Neural cell (in vitro differentiated cells): ENCODE results near the gene ITGAL. TPM values are rescaled to one million over a fixed set of nuclear protein-coding genes. Genes with fewer than 3 reads are reported as not detected.

Experiments used
- H2AFZ ChIP-seq: fragments of 200-600, 300-800 bp; sonication (generic), shearing (Covaris generic); 2 replicates; pipeline ENCODE4 v1.6.0; 2014; ENCODE audit warnings: low read depth, mild to moderate bottlenecking, antibody characterized with exemption, low read length, moderate library complexity
- H3F3A ChIP-seq: fragments of 200-600 bp; shearing (Covaris generic); 2 replicates; pipeline ENCODE4 v1.6.1; 2016; ENCODE audit warnings: mild to moderate bottlenecking, moderate library complexity, mixed read lengths, antibody characterized with exemption, low read length; ENCODE audit not compliant: insufficient read depth, poor library complexity, severe bottlenecking
- H3K27ac ChIP-seq: fragments of 200-600, 300-800 bp; sonication (generic), shearing (Covaris generic); 2 replicates; pipeline ENCODE4 v1.5.1; 2014; ENCODE audit warnings: mild to moderate bottlenecking, low read length, moderate library complexity
- H3K27me3 ChIP-seq: fragments of 300-800, 200-600 bp; sonication (generic), shearing (Covaris generic); 2 replicates; pipeline ENCODE4 v1.6.0; 2014; ENCODE audit warnings: mild to moderate bottlenecking, low read depth, low read length, moderate library complexity; ENCODE audit not compliant: insufficient read depth
- H3K36me3 ChIP-seq: fragments of 300-800, 200-600 bp; sonication (generic), shearing (Covaris generic); 2 replicates; pipeline ENCODE4 v1.5.1; 2014; ENCODE audit warnings: mild to moderate bottlenecking, antibody characterized with exemption, low read length, moderate library complexity; ENCODE audit not compliant: insufficient read depth
- H3K4me2 ChIP-seq: fragments of 300-800, 200-600 bp; sonication (generic), shearing (Covaris generic); 2 replicates; pipeline ENCODE4 v1.6.0; 2014; ENCODE audit warnings: mild to moderate bottlenecking, low read length
- H3K4me3 ChIP-seq: fragments of 300-800, 200-600 bp; sonication (generic), shearing (Covaris generic); 2 replicates; pipeline ENCODE4 v1.5.1; 2014; ENCODE audit warnings: mild to moderate bottlenecking, low read length, moderate library complexity
- H3K79me2 ChIP-seq: fragments of 200-600 bp; shearing (Covaris generic); replicated peaks from 2 replicates; pipeline ENCODE4 v1.6.0; 2014; ENCODE audit warnings: mild to moderate bottlenecking, low read length, moderate library complexity; ENCODE audit not compliant: insufficient read depth
- H3K9ac ChIP-seq: fragments of 300-800, 200-600 bp; sonication (generic), shearing (Covaris generic); 2 replicates; pipeline ENCODE4 v1.6.1; 2016; ENCODE audit warnings: mild to moderate bottlenecking, low read length, mixed read lengths
- H3K9me2 ChIP-seq: fragments of 200-600 bp; shearing (Covaris generic); 2 replicates; pipeline ENCODE4 v1.6.1; 2016; ENCODE audit warnings: mild to moderate bottlenecking, low read length, mixed read lengths; ENCODE audit not compliant: insufficient read depth
- H3K9me3 ChIP-seq: fragments of 200-600, 300-800 bp; sonication (generic), shearing (Covaris generic); 2 replicates; pipeline ENCODE4 v1.6.1; 2016; ENCODE audit warnings: mild to moderate bottlenecking, mixed run types, low read length, moderate library complexity, mixed read lengths
- H4K20me1 ChIP-seq: fragments of 200-600 bp; shearing (Covaris generic); 2 replicates; pipeline ENCODE4 v1.6.1; 2016; ENCODE audit warnings: mild to moderate bottlenecking, mixed run types; ENCODE audit not compliant: insufficient read depth
- CTCF ChIP-seq: fragments of 450-650 bp; IDR thresholded peaks from 2 replicates; pipeline ENCODE4 v1.5.1; 2014; ENCODE audit warnings: antibody characterized with exemption, mild to moderate bottlenecking, moderate library complexity; ENCODE audit not compliant: poor library complexity, severe bottlenecking
- EP300 ChIP-seq: fragments of 450-650 bp; conservative IDR thresholded peaks from 2 replicates; pipeline ENCODE4 v1.6.1; 2014; ENCODE audit warnings: antibody characterized with exemption, mild to moderate bottlenecking, moderate library complexity; ENCODE audit not compliant: poor library complexity, severe bottlenecking
- EZH2 ChIP-seq: fragments of 200-600, 300-800 bp; shearing (Covaris generic), sonication (generic); IDR thresholded peaks from 2 replicates; pipeline ENCODE4 v1.6.1; 2014; ENCODE audit warnings: antibody characterized with exemption, low read length, borderline replicate concordance, mild to moderate bottlenecking; ENCODE audit not compliant: insufficient read depth, poor library complexity, severe bottlenecking
- MXI1 ChIP-seq: fragments of 450-650 bp; conservative IDR thresholded peaks from 2 replicates; pipeline ENCODE4 v1.6.1; 2014; ENCODE audit warnings: antibody characterized with exemption, mild to moderate bottlenecking; ENCODE audit not compliant: poor library complexity, severe bottlenecking
- POLR2AphosphoS5 ChIP-seq: IDR thresholded peaks from 2 replicates; pipeline ENCODE4 v1.6.1; 2012
- RAD21 ChIP-seq: fragments of 450-650 bp; conservative IDR thresholded peaks from 2 replicates; pipeline ENCODE4 v1.6.1; 2014; ENCODE audit warnings: antibody characterized with exemption, mild to moderate bottlenecking, moderate library complexity
- REST ChIP-seq: IDR thresholded peaks from 2 replicates; pipeline ENCODE4 v1.6.1; 2012; ENCODE audit warnings: borderline replicate concordance
- SMC3 ChIP-seq: fragments of 450-650 bp; conservative IDR thresholded peaks from 2 replicates; pipeline ENCODE4 v1.6.1; 2014; ENCODE audit warnings: antibody characterized with exemption, mild to moderate bottlenecking, moderate library complexity; ENCODE audit not compliant: poor library complexity
- TAF1 ChIP-seq: IDR thresholded peaks from 2 replicates; pipeline ENCODE4 v1.6.1; 2012; ENCODE audit warnings: low read depth
- polyA plus RNA-seq: library from polyadenylated mRNA; depleted of rRNA; stranded (reverse); fragments of >200 nt; gene quantifications from 2 replicates; pipeline ENCODE4 v1.2.3, GENCODE V29; 2014

ITGAL gene
- polyA plus RNA-seq, 1 donor from 2014 or later, result not detected

- H3K79me2 ChIP-seq, result no peaks in the 10 kb centered on the region
- TF ChIP-seq REST (peak; percentile 65), EZH2 (no peak), MXI1 (peak; percentile 59), POLR2AphosphoS5 (peak; percentile 92), CTCF (peak; percentile 62), EP300 (no peak), RAD21 (peak; percentile 44), TAF1 (peak; percentile 75), SMC3 (peak; percentile 51)
Measured at GRCh38 chr16:30445408-30446202, 26.9 kb upstream of the ITGAL start, which contains the start of gene SEPHS2. Gene SEPHS2 (minus strand): TSS chr16:30445874. CDS start chr16:30445727, 147 bp downstream.

GRCh38 chr16:30446203-30446595 lies 26.3 kb upstream of the ITGAL start:
- no peaks in the 10 kb centered on the region for H3K27me3 ChIP-seq
- no peaks in the 10 kb centered on the region for H4K20me1 ChIP-seq
- H3K4me3 ChIP-seq, result peak overlapping the region; percentile 78
- H3F3A ChIP-seq, result no peaks in the 10 kb centered on the region
- H3K4me2 ChIP-seq, result peak overlapping the region; percentile 66
- H3K9me3 ChIP-seq, result no peaks in the 10 kb centered on the region
- H3K36me3 ChIP-seq, result no peaks in the 10 kb centered on the region
- TF ChIP-seq MXI1 (no peak), SMC3 (no peak), EZH2 (no peak), CTCF (no peak), REST (no peak), EP300 (no peak), TAF1 (no peak), RAD21 (no peak), POLR2AphosphoS5 (no peak)
- peak overlapping the region; percentile 90 for H3K27ac ChIP-seq
- H2AFZ ChIP-seq, result peak overlapping the region; percentile 43
- no peaks in the 10 kb centered on the region for H3K9me2 ChIP-seq
- peak overlapping the region; percentile 89 for H3K9ac ChIP-seq
- H3K79me2 ChIP-seq, result no peaks in the 10 kb centered on the region

More at GRCh38 chr16:30445408-30446202, 26.9 kb upstream of the ITGAL start, which contains the start of gene SEPHS2:
- peak within 1 kb of the TSS; percentile 77 for H3K4me2 ChIP-seq
- peak within 1 kb of the TSS; percentile 78 for H3K4me3 ChIP-seq
- no peaks in the 10 kb centered on the region for H3K36me3 ChIP-seq
- peak within 1 kb of the TSS; percentile 89 for H3K9ac ChIP-seq
- H3K27ac ChIP-seq, result peak within 1 kb of the TSS; percentile 90
- no peaks in the 10 kb centered on the region for H4K20me1 ChIP-seq
- H3K9me2 ChIP-seq, result no peaks in the 10 kb centered on the region
- H3K27me3 ChIP-seq, result no peaks in the 10 kb centered on the region
- no peaks in the 10 kb centered on the region for H3F3A ChIP-seq
- peak within 1 kb of the TSS; percentile 69 for H2AFZ ChIP-seq
- no peaks in the 10 kb centered on the region for H3K9me3 ChIP-seq
